OCI-LY7 (cell line): ENCODE results near the gene SRSF5.

Source experiments
- CTCF ChIP-seq: fragments of 200-600 bp; sonication (generic); conservative IDR thresholded peaks from 2 replicates; pipeline ENCODE4 v1.5.1; 2014; ENCODE audit warnings: mild to moderate bottlenecking, antibody characterized with exemption, low read length, moderate library complexity, mixed read lengths
- EZH2phosphoT487 ChIP-seq: fragments of 200-600 bp; sonication (generic); IDR thresholded peaks from 2 replicates; pipeline ENCODE4 v1.6.1; 2018; ENCODE audit warnings: low read depth, borderline replicate concordance, mild to moderate bottlenecking, mixed run types, antibody characterized with exemption, low read length, moderate library complexity, mixed read lengths

GRCh38 chr14:69816216-69816615 is 49.3 kb downstream of the SRSF5 start:
- TF ChIP-seq EZH2phosphoT487 = no peak
- no peak for TF ChIP-seq CTCF
